ENCODE data around the gene RIF1. TPM values are rescaled to one million over a fixed set of nuclear protein-coding genes. Genes with fewer than 3 reads are reported as not detected.

The RIF1 gene
- total RNA-seq, 1 experiment from 2014 or later = 37.1 TPM

DNA sequence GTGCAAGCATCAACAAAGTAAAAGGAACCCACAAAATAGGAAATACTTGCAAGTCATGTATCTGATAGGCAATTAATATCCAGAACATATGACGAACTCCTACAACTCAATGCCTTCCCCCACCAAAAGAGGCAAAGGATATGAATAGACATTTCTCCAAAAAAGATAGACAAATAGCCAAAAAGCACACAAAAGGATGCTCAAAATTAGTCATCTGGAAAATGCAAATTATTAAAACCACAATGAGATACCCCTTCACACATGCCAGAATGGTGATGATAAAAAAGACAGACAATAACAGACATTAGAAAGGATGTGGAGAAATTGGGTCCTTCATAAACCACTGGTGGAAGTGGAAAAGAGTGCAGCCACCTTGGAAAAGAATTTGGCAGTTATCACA, 76.4 kb downstream of the RIF1 start:
- H3K4me1 ChIP-seq (ENCODE audit: insufficient read depth, low read length) = no peaks in the 10 kb centered on the region

DNA sequence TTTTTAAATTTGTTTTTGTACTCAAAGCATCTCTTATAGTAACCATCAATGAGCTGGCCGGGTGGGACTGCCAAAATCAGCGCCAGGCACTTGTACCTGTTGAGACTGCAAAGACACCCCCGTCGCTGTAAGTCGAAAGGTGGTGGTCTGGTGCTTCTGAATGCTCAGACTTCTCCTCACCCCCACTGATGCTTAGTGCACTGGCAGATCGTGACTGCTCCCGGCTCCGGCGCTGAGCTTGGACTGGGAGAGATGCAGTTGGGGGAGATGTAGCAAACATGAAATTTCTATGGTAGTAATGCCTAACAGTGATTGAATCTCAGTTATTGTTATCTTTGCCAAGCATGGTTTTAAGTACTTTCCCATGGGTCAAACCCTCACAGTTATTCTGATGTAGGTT, 80.6 kb downstream of the RIF1 start:
- Histone ChIP-seq H3K4me2 (ENCODE audit: low read length) (no peak overlapping the region), H3K9me3 (ENCODE audit: low read length) (no peaks in the 10 kb centered on the region), H3K27ac (ENCODE audit: low read length) (no peak overlapping the region), H3K9ac (ENCODE audit: low read length) (no peak overlapping the region), H3K4me3 (ENCODE audit: low read length) (no peak overlapping the region), H3K79me2 (ENCODE audit: low read length) (no peaks in the 10 kb centered on the region), H3K4me1 (ENCODE audit: insufficient read depth, low read length) (no peaks in the 10 kb centered on the region), H3K36me3 (ENCODE audit: low read depth, low read length) (peaks cover 11% of the 10 kb centered on the region), H3F3A (ENCODE audit: low read length, unreplicated experiment) (no peaks in the 10 kb centered on the region), H3K27me3 (ENCODE audit: low read length) (no peaks in the 10 kb centered on the region), H3K9me2 (replicated peaks; ENCODE audit: low read length) (no peaks in the 10 kb centered on the region), H4K20me1 (ENCODE audit: low read length) (no peaks in the 10 kb centered on the region), H2AFZ (ENCODE audit: low read length) (no peak overlapping the region)
- no peak for ATAC-seq
- TF ChIP-seq EZH2 (IDR thresholded peaks at IDR 0.05; ENCODE audit: low read length, unreplicated experiment) = no peak
- TF ChIP-seq EZH2phosphoT487 (IDR thresholded peaks at IDR 0.05; ENCODE audit: borderline replicate concordance, low read length) = no peak
- TF ChIP-seq, protein P1, sequence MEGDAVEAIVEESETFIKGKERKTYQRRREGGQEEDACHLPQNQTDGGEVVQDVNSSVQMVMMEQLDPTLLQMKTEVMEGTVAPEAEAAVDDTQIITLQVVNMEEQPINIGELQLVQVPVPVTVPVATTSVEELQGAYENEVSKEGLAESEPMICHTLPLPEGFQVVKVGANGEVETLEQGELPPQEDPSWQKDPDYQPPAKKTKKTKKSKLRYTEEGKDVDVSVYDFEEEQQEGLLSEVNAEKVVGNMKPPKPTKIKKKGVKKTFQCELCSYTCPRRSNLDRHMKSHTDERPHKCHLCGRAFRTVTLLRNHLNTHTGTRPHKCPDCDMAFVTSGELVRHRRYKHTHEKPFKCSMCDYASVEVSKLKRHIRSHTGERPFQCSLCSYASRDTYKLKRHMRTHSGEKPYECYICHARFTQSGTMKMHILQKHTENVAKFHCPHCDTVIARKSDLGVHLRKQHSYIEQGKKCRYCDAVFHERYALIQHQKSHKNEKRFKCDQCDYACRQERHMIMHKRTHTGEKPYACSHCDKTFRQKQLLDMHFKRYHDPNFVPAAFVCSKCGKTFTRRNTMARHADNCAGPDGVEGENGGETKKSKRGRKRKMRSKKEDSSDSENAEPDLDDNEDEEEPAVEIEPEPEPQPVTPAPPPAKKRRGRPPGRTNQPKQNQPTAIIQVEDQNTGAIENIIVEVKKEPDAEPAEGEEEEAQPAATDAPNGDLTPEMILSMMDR (conservative IDR thresholded peaks at IDR 0.05; ENCODE audit: low read depth, low read length) = no peak
- intact Hi-C loops (cut with micrococcal nuclease) = no loop called here
- BruUV-seq (replicated peaks) = no TSS peak
- DNase-seq = no peak
- POLR2A ChIA-PET (ENCODE audit: unreplicated experiment) = no interaction called here
- CTCF ChIA-PET = no interaction called here

More for the DNA sequence above, 76.4 kb downstream of the RIF1 start:
- no TSS peak for BruUV-seq (replicated peaks)
- Histone ChIP-seq H2AFZ (ENCODE audit: low read length) (no peak overlapping the region), H3K4me2 (ENCODE audit: low read length) (no peak overlapping the region), H3K27ac (ENCODE audit: low read length) (no peak overlapping the region), H3K36me3 (ENCODE audit: low read depth, low read length) (peaks cover 26% of the 10 kb centered on the region; the same call in 1 of the 2 replicates), H3K27me3 (ENCODE audit: low read length) (no peaks in the 10 kb centered on the region), H3F3A (ENCODE audit: low read length, unreplicated experiment) (no peaks in the 10 kb centered on the region), H3K9me2 (replicated peaks; ENCODE audit: low read length) (no peaks in the 10 kb centered on the region), H3K9ac (ENCODE audit: low read length) (no peak overlapping the region), H3K4me3 (ENCODE audit: low read length) (no peak overlapping the region), H4K20me1 (ENCODE audit: low read length) (no peaks in the 10 kb centered on the region), H3K9me3 (ENCODE audit: low read length) (no peaks in the 10 kb centered on the region), H3K79me2 (ENCODE audit: low read length) (no peaks in the 10 kb centered on the region)
- ATAC-seq (no peak), DNase-seq (no peak)
- ChIA-PET POLR2A (ENCODE audit: unreplicated experiment) (no interaction called here), CTCF (no interaction called here)
- intact Hi-C loops (cut with micrococcal nuclease) = no loop called here
- TF ChIP-seq EZH2phosphoT487 (IDR thresholded peaks at IDR 0.05; ENCODE audit: borderline replicate concordance, low read length) = no peak
- TF ChIP-seq, protein P1 (conservative IDR thresholded peaks at IDR 0.05; ENCODE audit: low read depth, low read length) = no peak
- TF ChIP-seq EZH2 (IDR thresholded peaks at IDR 0.05; ENCODE audit: low read length, unreplicated experiment) = no peak

DNA sequence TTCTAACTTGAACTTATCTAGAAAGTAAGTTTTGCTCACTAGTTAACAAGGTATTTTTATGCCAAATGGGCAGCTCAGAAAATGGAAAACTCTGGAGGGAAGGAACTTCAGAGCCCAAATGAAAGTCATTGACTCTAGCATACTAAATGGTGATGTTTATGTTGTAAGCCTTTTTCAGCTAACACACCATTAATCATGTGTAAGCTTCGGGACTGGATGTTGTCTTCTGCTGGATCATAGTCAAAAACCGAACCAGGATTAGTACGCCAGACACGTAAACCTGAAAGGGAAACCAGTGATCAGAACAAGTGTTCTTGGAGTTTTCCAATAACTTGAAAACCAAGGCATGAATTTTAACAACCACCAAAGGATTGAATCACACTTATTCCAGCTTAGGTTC, 81.8 kb downstream of the RIF1 start:
- no peak overlapping the region for H2AFZ ChIP-seq (ENCODE audit: low read length)
- no peak overlapping the region for H3K4me3 ChIP-seq (ENCODE audit: low read length)
- intact Hi-C loops (cut with micrococcal nuclease) = no loop called here
- BruUV-seq (replicated peaks) = no TSS peak
- peaks cover 7% of the 10 kb centered on the region for H3K36me3 ChIP-seq (ENCODE audit: low read depth, low read length)
- no peaks in the 10 kb centered on the region for H3K9me2 ChIP-seq (replicated peaks; ENCODE audit: low read length)
- H4K20me1 ChIP-seq (ENCODE audit: low read length) = no peaks in the 10 kb centered on the region
- no peaks in the 10 kb centered on the region for H3F3A ChIP-seq (ENCODE audit: low read length, unreplicated experiment)
- no peaks in the 10 kb centered on the region for H3K9me3 ChIP-seq (ENCODE audit: low read length)
- ChIA-PET POLR2A (ENCODE audit: unreplicated experiment) (no interaction called here), CTCF (no interaction called here)
- H3K4me2 ChIP-seq (ENCODE audit: low read length) = no peak overlapping the region
- H3K27ac ChIP-seq (ENCODE audit: low read length) = no peak overlapping the region
- H3K27me3 ChIP-seq (ENCODE audit: low read length) = no peaks in the 10 kb centered on the region
- no peak for DNase-seq
- no peak for ATAC-seq
- TF ChIP-seq EZH2phosphoT487 (IDR thresholded peaks at IDR 0.05; ENCODE audit: borderline replicate concordance, low read length) (no peak), EZH2 (IDR thresholded peaks at IDR 0.05; ENCODE audit: low read length, unreplicated experiment) (no peak)
- TF ChIP-seq, protein P1 (conservative IDR thresholded peaks at IDR 0.05; ENCODE audit: low read depth, low read length) = no peak
- no peaks in the 10 kb centered on the region for H3K79me2 ChIP-seq (ENCODE audit: low read length)
- no peak overlapping the region for H3K9ac ChIP-seq (ENCODE audit: low read length)
- no peaks in the 10 kb centered on the region for H3K4me1 ChIP-seq (ENCODE audit: insufficient read depth, low read length)

All from PC-3 (cell line).